Measurements from ENCODE around the gene LMTK2.
A peak's percentile ranks its signal among the peaks of the same experiment; 100 is the strongest.

Gene LMTK2

GRCh38 chr7:98250789-98251188 lies 144.1 kb downstream of the LMTK2 start:
- no peak for TF ChIP-seq CTCF (IDR thresholded peaks at IDR 0.05; ENCODE audit: low read depth, low read length)
- H3K4me3 ChIP-seq (ENCODE audit: low read depth, low read length), result no peak overlapping the region

DNA sequence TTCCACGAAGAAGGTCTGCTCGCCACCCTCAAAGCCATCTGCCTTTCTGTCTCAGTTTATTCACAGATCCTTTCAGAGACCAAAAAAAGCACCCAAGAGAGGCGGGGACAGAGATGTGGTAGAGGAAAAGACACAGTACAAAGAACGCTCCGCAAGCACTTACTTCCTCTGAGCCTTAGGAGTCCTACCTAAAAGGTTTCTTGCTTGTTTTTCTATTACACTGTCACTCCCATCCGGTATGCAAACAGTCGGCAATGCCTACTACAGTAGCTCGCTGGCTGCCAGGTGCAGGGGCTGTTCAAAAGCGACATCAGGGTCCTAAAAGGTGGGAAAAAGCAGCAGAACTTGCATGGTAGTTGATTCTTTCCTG lies 144.6 kb downstream of the LMTK2 start:
- TF ChIP-seq CTCF (IDR thresholded peaks at IDR 0.05; ENCODE audit: low read depth, low read length), result no peak
- H3K4me3 ChIP-seq (ENCODE audit: low read depth, low read length), result peak overlapping the region; percentile 89

GRCh38 chr7:98251601-98252424 lies 145.2 kb downstream of the LMTK2 start, which contains the start of gene TECPR1:
Gene TECPR1 (minus strand): TSS chr7:98252232. CDS start chr7:98246146, 6,086 bp downstream.
- TF ChIP-seq CTCF (IDR thresholded peaks at IDR 0.05; ENCODE audit: low read depth, low read length), result no peak
- H3K4me3 ChIP-seq (ENCODE audit: low read depth, low read length), result peak within 1 kb of the TSS; percentile 89

DNA sequence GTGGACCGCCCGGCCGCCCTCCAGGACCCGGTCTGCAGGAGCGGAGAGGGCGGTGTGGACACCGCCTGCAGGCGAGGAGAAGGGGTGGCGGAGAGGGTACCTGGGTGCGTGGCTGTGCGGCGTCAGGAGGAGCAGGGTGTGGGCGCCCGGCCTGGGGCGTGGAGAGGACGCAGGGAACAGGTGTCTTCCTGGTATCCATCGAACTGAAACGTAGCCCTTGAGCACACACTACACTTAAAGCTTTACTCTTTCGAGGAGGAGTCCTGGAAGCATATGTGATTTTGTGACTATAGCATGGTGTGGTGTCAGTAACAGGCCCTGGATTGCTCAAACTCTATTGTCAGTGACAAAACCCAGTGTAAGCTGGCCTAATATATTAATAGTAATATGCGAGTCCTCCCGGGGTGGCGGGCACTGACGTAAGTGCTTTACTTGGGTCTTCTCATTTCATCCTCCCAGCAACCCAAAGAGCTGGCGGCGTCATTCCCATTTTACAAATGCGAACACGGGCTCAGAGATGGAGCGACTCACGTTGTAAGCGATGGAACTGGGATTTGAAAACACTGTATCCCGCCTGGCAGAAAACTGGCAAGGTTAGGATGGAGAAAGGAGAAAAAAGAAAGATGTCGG lies 145.9 kb downstream of the LMTK2 start:
- no peak for TF ChIP-seq CTCF (IDR thresholded peaks at IDR 0.05; ENCODE audit: low read depth, low read length)
- H3K4me3 ChIP-seq (ENCODE audit: low read depth, low read length), result peak overlapping the region; percentile 89

DNA sequence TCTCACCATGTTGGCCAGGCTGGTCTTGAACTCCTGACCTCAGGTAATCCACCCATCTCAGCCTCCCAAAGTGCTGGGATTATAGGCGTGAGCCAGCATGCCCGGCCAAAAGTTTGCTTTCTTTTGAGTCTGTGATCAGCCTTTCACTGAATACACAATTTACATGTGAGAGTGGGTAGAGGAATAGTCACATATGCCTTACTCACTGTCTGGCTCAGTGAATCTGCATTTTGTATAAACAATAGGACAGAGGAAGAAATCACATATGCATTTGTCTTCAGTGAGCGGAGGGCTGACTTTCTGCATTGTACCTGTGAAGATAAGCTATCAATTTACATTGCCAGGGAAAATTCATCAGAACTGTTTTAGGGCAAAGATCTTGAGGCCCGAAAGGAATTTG lies 147.9 kb downstream of the LMTK2 start:
- H3K4me3 ChIP-seq (ENCODE audit: low read depth, low read length), result no peak overlapping the region
- TF ChIP-seq CTCF (IDR thresholded peaks at IDR 0.05; ENCODE audit: low read depth, low read length), result no peak

GRCh38 chr7:98254951-98255610 lies 148.4 kb downstream of the LMTK2 start:
- no peak for TF ChIP-seq CTCF (IDR thresholded peaks at IDR 0.05; ENCODE audit: low read depth, low read length)
- no peak overlapping the region for H3K4me3 ChIP-seq (ENCODE audit: low read depth, low read length)

- H3K4me3 ChIP-seq (ENCODE audit: low read depth, low read length), result no peak overlapping the region
- no peak for TF ChIP-seq CTCF (IDR thresholded peaks at IDR 0.05; ENCODE audit: low read depth, low read length)
Measured at GRCh38 chr7:98256431-98256830, 149.8 kb downstream of the LMTK2 start.
